Fibroblast of the aortic adventitia (primary cell): ENCODE measurements around the gene WDR20. TPM values are rescaled to one million over a fixed set of nuclear protein-coding genes. Genes with fewer than 3 reads are reported as not detected.

Experiments
- DNase-seq: peaks from one replicate; pipeline ENCODE4 v3.0.0-alpha.2; 2010; ENCODE audit warnings: low read depth
- H3K4me3 ChIP-seq: 2 replicates; pipeline ENCODE4 v1.5.1; 2011; ENCODE audit warnings: low read depth, mild to moderate bottlenecking, control low read depth, low read length, moderate library complexity
- CTCF ChIP-seq: IDR thresholded peaks from 2 replicates; pipeline ENCODE4 v1.5.1; 2011; ENCODE audit warnings: mild to moderate bottlenecking, low read length, control low read depth, inconsistent platforms; ENCODE audit not compliant: insufficient read depth
- total RNA-seq: library from RNA; depleted of rRNA; stranded (reverse); fragments of >200 nt; gene quantifications from 2 replicates; pipeline ENCODE4 v1.2.3, GENCODE V29; 2012; ENCODE audit warnings: low replicate concordance

The WDR20 gene
- total RNA-seq, 1 donor: 14.6 TPM

GRCh38 chr14:102248121-102248520 lies 108.4 kb downstream of the WDR20 start:
- DNase-seq: no peak
- no peak for TF ChIP-seq CTCF
- no peak overlapping the region for H3K4me3 ChIP-seq

- no peak for TF ChIP-seq CTCF
- DNase-seq: no peak
- H3K4me3 ChIP-seq: no peak overlapping the region
Measured at GRCh38 chr14:102249041-102249440, 109.3 kb downstream of the WDR20 start.

- DNase-seq: no peak
- H3K4me3 ChIP-seq: no peak overlapping the region
- no peak for TF ChIP-seq CTCF
Measured at GRCh38 chr14:102249981-102250380, 110.3 kb downstream of the WDR20 start.

- TF ChIP-seq CTCF: no peak
- no peak for DNase-seq
- no peak overlapping the region for H3K4me3 ChIP-seq
Measured at GRCh38 chr14:102250636-102251035, 110.9 kb downstream of the WDR20 start.

GRCh38 chr14:102251161-102251560 lies 111.5 kb downstream of the WDR20 start:
- no peak overlapping the region for H3K4me3 ChIP-seq
- DNase-seq: no peak
- no peak for TF ChIP-seq CTCF

- no peak overlapping the region for H3K4me3 ChIP-seq
- TF ChIP-seq CTCF: no peak
- no peak for DNase-seq
Measured at GRCh38 chr14:102252834-102253801, 113.4 kb downstream of the WDR20 start.
